Measurements from ENCODE around the gene PFN3. TPM values are rescaled to one million over a fixed set of nuclear protein-coding genes. Genes with fewer than 3 reads are reported as not detected.

PFN3 gene
- total and polyA plus RNA-seq, 2 of the 13 experiments (the other 11 are each of a cell fraction or from before 2014, with no cell fraction given), result not detected

GRCh38 chr5:177390363-177391300 lies 9.8 kb downstream of the PFN3 start:
- H3K4me2 ChIP-seq (ENCODE audit: low read depth, low read length), result 0 out of 2 replicates have a peak overlapping the region, but pooled peaks have one; percentile 8
- FAIRE-seq, result peak; percentile 97
- no peak for TF ChIP-seq DNMT1 (CRISPR knock-in tag; IDR thresholded peaks at IDR 0.05)
- no peak for TF ChIP-seq ZNF3 (CRISPR knock-in tag; IDR thresholded peaks at IDR 0.05)
- TF ChIP-seq TBX2 (CRISPR knock-in tag; IDR thresholded peaks at IDR 0.05; ENCODE audit: borderline replicate concordance), result no peak
- TF ChIP-seq MXD4 (CRISPR knock-in tag; IDR thresholded peaks at IDR 0.05), result peak; percentile 85; the same call in 1 of the 2 replicates
- TF ChIP-seq ZNF616 (CRISPR knock-in tag; IDR thresholded peaks at IDR 0.05; ENCODE audit: low read depth), result no peak
- TF ChIP-seq ZNF546 (CRISPR knock-in tag; conservative IDR thresholded peaks at IDR 0.05), result no peak
- TF ChIP-seq YEATS4 (CRISPR knock-in tag; IDR thresholded peaks at IDR 0.05; ENCODE audit: borderline replicate concordance), result peak; percentile 29; the same call in 1 of the 2 replicates
- TF ChIP-seq ZBTB2 (CRISPR knock-in tag; IDR thresholded peaks at IDR 0.05; ENCODE audit: low read depth), result no peak
- TF ChIP-seq ZNF350 (CRISPR knock-in tag; IDR thresholded peaks at IDR 0.05; ENCODE audit: borderline replicate concordance, low read depth), result peak; percentile 46; the same call in 1 of the 2 replicates
- TF ChIP-seq GZF1 (CRISPR knock-in tag; IDR thresholded peaks at IDR 0.05), result no peak
- TF ChIP-seq HMGXB3 (CRISPR knock-in tag; IDR thresholded peaks at IDR 0.05; ENCODE audit: borderline replicate concordance), result 0 out of 2 replicates have a peak, but pooled peaks have one; percentile 47
- TF ChIP-seq SMAD1 (CRISPR knock-in tag; IDR thresholded peaks at IDR 0.05; ENCODE audit: borderline replicate concordance, low read depth), result 0 out of 2 replicates have a peak, but pooled peaks have one; percentile 3
- TF ChIP-seq KLF15 (CRISPR knock-in tag; IDR thresholded peaks at IDR 0.05; ENCODE audit: borderline replicate concordance), result no peak
- no peak for TF ChIP-seq NFE2 (CRISPR knock-in tag; IDR thresholded peaks at IDR 0.05)
- TF ChIP-seq ZNF629 (CRISPR knock-in tag; conservative IDR thresholded peaks at IDR 0.05), result peak; percentile 95
- no peak for TF ChIP-seq AGO1 (IDR thresholded peaks at IDR 0.05; ENCODE audit: low read depth, low read length, poor library complexity, severe bottlenecking)
- TF ChIP-seq STAG1 (CRISPR knock-in tag; IDR thresholded peaks at IDR 0.05), result peak; percentile 95
- peak; percentile 34; the same call in 1 of the 2 replicates for TF ChIP-seq SOX5 (CRISPR knock-in tag; IDR thresholded peaks at IDR 0.05; ENCODE audit: borderline replicate concordance)

More at GRCh38 chr5:177390363-177391300, 9.8 kb downstream of the PFN3 start:
- WGBS (ENCODE audit: low lambda C conversion rate), result 18% methylated on average over 11 of the region's 13 CpGs
- intact Hi-C loops (cut with micrococcal nuclease; ENCODE audit: unreplicated experiment), result loop anchor here (1.0 to 2.0 kb wide), 3 partner anchors 64 to 110 kb away; no protein-coding TSS in a partner anchor
- DNase-seq (ENCODE audit: low spot score) (peak; percentile 79), ATAC-seq (peak; percentile 79)
- peak overlapping the region; percentile 16 for H2AFZ ChIP-seq (ENCODE audit: low read length)
- no peaks in the 10 kb centered on the region for H3K79me2 ChIP-seq (ENCODE audit: insufficient read depth, low read length)
- H3K9me3 ChIP-seq (ENCODE audit: low read length), result no peaks in the 10 kb centered on the region
- no peak overlapping the region for H3K9ac ChIP-seq (ENCODE audit: insufficient read depth, low read depth, low read length)
- POLR2A ChIA-PET, result interaction anchor here (1.0 to 7.3 kb wide), 7 partner anchors 12 to 107 kb away, joined by 3 to 79 read pairs (median 12); partner anchors contain the start of genes GRK6 and PDLIM7
- BruUV-seq (replicated peaks), result no TSS peak
- H4K20me1 ChIP-seq (ENCODE audit: insufficient read depth, low read length), result no peaks in the 10 kb centered on the region
- no peak overlapping the region; a peak in 1 of 6 replicates for H3K4me3 ChIP-seq (replicated peaks in 1 of 3; ENCODE audit: insufficient read depth in 1 of 3, low read depth in 2 of 3, low read length in 3 of 3)
- H3K36me3 ChIP-seq (replicated peaks in 1 of 2; ENCODE audit: control insufficient read depth in 1 of 2, insufficient read depth in 2 of 2, low read length in 2 of 2), result no peaks in the 10 kb centered on the region
- no peak overlapping the region for H3K27ac ChIP-seq (ENCODE audit: extremely low read length, insufficient read depth, low read length)
- CTCF ChIA-PET (ENCODE audit: low intra/inter-chr PET ratio, low total read pairs), result interaction anchor here (0.9 to 3.7 kb wide), 5 partner anchors 20 to 110 kb away, joined by 3 to 54 read pairs (median 10); no protein-coding TSS in a partner anchor
- peaks cover 38% of the 10 kb centered on the region for H3K4me1 ChIP-seq (ENCODE audit: insufficient read depth, low read length)
- in situ Hi-C loops (cut with HindIII; ENCODE audit: extremely low pct_ligation_motif_present, low pct_unique_long_range_greater_than_20kb), result no loop called here
- H3K27me3 ChIP-seq (ENCODE audit: control insufficient read depth in 1 of 2, insufficient read depth in 2 of 2, low read length in 2 of 2), result peaks cover 4 to 47% of the 10 kb centered on the region in 2 experiments; a peak in 4 of 5 replicates

Data from HepG2 (cell line).